T-helper 2 cell (primary cell): ENCODE data around the gene B4GALT6.

ENCODE experiments used
- DNase-seq, 5 experiments: peaks; one replicate each; pipeline versions ENCODE4 v3.0.0 to v3.0.0-alpha.2; 2012 to 2022

B4GALT6 gene

GRCh38 chr18:31686986-31687928 is 2.9 kb upstream of the B4GALT6 start:
- no peak for DNase-seq

DNA sequence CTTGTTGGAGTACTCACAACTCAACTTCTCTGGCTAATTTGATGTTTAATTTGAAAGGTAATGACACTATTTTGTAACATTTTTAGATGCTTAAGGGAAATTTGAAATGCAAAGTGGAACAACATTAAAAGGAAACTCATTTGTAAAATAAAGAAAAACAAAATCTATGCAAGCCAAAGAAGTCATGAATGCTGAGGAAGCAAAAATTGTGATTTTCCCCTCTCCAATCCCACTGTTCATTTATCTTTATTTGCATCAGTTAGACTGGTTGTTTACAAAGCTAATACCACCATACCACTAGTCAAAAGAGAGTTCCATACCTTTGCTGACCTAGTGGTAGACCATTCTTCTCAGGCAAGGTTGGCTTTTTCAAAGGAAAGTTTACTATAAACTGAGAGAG is 2.2 kb upstream of the B4GALT6 start:
- DNase-seq: no peak

- DNase-seq: peak in 3 of 5 experiments; percentile 18 to 78 (median 21)
Measured at GRCh38 chr18:31685097-31686082, 1.0 kb upstream of the B4GALT6 start.

DNA sequence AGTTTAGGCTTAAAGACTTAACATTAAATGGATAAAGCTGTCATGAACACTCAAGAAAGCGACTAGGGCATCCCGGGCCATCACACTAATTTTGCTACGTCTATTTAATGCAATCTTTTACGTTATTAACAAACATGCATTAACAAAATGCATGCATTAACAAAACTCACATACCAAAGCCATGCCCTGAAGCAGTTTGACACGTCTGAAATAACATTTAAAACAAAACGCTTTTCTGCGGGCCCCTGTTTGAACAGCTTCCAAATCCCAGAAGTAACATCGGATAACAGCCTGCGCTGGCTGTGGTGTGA is 458 bp downstream of the B4GALT6 start:
- DNase-seq: no peak

- no peak for DNase-seq
Measured at GRCh38 chr18:31683106-31683505, 1.3 kb downstream of the B4GALT6 start.

DNA sequence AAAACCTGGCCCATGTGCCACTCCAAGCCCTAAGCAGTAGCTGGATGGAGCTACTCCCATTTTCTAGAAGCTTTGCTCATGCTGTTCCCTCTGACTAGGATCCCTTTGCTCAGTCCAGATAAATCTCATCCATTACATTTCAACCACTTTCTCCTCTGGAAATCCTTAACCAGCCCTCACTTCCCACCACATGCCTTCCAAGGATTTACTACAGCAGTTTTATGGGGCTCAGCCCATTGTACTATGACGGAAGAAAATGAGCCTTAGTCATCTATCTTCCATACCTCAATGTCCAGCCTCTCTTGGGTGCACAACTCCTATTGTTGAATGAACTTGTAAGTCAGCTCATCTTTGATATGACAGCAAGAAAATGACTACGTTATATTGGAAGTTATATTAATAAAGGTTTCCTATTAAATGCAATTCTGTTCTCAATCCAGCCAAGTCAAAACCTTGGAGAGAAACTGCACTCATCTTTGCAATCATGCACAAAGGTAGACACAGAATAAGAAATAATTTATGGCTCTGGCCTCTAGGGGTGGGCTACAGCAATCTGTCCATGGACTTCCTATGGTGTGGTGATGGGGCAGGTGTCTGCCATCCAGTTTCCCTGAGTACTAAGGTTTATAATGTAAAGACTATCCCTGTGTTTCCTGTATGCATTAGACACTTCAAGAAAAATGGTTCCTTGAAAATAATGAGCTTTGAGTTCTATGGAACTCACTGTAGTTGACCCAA is 3.4 kb downstream of the B4GALT6 start:
- peak in 1 of 5 experiments; percentile 16 for DNase-seq

DNA sequence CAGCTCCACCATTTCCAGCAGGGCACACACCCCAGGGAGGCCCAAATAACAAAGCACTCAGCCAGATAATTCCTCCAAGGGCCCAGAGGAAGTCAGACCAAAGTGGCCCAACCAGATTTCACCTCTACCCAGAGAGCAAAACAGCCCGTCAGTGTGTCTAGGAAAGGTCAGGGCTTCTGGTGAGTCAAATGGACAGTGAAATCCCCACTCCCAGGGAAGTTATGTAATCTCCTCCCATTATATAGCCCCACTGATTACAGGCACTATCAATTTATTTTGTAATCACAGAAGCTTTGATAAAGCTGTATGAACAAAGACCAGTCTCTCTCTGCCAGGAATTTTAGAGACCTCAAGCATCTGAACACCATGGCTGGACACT is 4.0 kb downstream of the B4GALT6 start:
- no peak for DNase-seq

- DNase-seq: no peak
Measured at GRCh38 chr18:31679791-31680432, 4.5 kb downstream of the B4GALT6 start.

- DNase-seq: no peak
Measured at GRCh38 chr18:31679133-31679742, 5.1 kb downstream of the B4GALT6 start.

GRCh38 chr18:31678425-31678824 is 6.0 kb downstream of the B4GALT6 start:
- no peak for DNase-seq

DNA sequence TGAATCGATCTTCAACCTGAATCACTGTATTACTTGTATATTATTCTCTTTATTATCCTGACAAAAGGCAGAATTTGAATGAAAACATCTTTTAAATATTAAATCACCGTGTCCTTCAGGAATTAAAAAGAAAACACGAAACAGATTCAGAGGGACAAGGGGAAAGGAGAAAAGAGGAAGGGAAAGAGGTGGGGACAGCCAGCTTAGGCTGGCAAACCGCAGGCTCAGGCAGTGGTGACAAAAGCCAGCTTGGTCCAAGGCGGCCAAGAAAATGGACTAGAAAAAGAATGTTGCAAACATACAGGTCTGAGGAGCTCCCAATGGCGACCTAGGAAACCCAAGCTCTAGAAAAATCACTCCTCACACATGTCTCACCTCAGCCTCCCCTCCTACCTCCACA is 6.8 kb downstream of the B4GALT6 start:
- DNase-seq: no peak

DNA sequence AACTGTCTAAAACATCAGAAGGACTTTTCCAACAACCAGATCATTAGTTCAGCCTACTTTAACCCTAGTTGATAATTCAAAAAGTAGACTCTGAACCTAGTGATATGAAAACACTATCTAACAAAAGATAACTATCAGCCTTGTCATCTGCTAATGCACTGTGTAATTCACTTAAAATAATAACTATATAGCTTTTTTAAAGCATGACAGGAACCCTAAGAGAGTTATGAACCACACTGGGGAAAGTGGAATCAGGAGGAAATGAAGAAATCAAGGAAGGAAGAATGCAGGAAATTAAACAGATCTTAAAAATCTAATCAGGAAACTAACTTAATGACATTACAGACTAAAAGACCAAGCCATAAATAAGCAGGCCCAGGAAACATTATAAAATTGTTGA is 9.0 kb downstream of the B4GALT6 start:
- no peak for DNase-seq

DNA sequence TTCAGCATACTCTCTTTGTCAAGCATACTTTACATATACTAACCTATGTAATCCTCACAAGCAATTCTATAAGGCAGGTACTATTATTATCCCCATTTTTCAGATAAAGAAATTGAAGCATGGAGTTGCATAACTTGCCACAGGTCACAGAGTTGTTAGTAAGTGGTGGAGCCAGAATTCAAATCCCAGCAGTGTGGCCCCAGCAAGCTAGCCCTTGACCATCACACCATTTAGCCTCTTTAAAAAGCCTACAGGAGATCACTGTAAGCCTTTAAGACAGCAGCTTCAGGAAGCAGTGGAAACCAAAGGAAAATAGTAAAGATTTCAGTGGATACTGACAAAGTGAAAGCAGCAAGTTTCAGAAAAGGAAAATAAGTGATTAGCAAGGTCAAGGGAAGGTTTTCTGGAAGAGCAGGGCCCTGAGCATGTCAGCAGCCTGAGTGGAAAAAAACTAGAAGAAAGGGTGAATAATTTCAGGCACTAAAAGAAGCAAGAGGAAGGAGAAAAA is 11.7 kb downstream of the B4GALT6 start:
- no peak for DNase-seq

GRCh38 chr18:31671951-31672350 is 12.4 kb downstream of the B4GALT6 start:
- DNase-seq: no peak

DNA sequence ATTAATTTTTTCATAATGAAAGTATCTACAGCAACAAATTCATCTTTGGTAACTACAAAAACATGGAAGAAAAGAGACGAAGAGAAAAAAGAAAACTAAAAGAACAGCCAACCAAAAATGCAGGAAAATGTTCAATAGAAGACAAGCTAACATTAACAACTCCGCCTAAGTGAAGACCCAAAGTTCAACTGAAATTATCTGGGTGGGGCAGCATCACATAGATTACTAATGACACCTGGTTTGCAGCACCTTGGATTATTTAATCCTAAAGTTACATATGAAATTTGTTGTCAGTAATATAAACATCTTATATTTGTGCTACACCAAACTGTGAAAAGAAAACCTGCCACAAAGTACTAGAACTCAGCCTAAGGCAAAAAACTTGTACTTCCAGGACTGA is 14.8 kb downstream of the B4GALT6 start:
- no peak for DNase-seq

DNA sequence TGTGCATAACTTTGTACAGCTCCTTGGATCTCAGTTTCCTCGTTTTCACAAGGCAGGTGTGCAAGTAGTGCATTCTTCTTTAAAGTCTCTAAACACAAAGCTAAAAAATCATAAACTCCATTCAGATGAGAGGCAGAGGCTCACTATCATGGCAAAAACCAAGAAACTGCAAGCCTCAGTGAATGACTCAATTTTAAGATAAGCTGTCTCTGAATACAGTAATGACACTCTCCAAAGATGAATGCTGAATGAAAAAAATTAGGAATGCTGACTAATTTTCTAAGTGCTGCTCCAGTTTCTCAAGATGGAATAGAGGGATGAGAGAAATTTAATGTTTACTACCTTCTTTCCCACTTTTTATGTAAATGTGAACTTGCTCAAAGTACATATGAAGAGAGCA is 17.2 kb downstream of the B4GALT6 start:
- DNase-seq: no peak

DNA sequence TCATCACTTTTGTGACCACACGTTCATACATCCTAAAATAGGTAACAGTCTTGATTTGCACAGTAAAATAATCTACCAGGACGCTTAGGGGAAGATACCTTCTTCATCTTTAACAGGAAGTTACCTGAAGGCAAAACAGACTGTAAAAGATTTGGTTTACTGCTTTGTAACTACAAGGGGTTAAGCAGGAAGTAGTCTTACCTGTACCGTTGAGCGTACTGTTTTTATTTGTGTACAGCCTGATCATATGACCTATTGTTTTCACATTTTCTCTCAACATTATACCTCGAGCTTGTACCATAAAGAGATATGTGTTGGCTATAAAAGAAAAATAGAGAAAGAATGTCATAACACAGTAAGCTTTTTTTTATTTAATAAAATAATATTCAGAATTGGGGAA is 18.3 kb downstream of the B4GALT6 start:
- DNase-seq: no peak

DNA sequence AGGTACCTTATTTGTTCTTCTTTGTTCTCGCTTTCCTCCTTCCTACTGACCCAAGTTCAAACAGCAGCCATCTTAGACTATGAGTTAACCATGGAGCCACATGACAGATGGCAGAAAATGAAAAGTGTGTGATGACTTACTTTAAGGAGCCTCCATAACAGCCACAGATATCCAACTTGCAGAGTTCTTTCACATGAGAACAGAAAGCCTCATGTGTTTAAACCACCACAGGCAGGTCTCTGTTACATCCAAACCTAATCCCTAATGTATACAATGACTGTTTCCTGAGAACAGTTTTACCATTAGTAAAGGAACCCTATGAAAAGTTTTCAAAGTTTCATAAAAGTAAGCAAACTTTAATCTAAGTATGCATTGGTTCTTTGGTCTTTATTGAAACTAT is 20.3 kb downstream of the B4GALT6 start:
- no peak for DNase-seq

DNA sequence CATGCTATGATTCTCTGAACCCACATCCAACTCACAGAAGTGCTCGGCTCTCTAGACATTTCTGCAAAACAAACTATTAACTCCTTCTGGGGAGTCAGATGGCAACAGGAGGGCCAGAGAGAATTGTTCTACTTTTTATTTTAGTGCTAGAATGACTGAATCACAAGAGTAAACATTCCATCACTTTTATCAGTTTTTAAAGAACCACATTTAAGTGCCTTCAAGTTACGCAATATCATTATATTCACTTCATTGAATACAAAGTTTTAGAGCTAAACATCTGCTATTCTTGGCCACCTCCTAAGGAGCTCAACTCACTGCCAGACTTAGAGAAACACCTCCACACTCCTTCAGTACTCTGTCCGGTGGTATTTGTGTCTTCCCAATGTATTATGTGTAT is 22.4 kb downstream of the B4GALT6 start:
- no peak for DNase-seq

DNA sequence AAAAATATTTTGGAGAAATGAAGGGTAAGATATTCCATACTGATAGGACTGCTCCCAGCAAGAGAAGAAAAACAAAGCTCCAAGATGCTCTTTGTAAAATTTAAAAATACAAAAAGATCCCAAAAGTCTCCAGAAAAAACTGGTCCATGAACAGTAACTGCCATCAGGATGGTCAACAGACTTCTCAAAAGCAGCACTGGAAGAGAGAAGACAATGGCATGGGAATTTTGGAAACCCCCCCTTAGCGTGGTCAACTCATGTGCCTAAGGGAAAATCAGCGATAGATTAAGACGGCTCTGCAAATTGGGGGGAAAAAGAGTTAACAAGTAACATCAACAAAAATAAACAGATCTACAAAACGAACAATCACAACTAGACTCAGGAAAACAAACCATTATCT is 23.6 kb downstream of the B4GALT6 start:
- DNase-seq: no peak

GRCh38 chr18:31659576-31660177 is 24.7 kb downstream of the B4GALT6 start:
- DNase-seq: no peak
